Naive thymus-derived CD4-positive, alpha-beta T cell (primary cell): ENCODE data around the gene PI4KA. TPM values are rescaled to one million over a fixed set of nuclear protein-coding genes. Genes with fewer than 3 reads are reported as not detected.
A peak's percentile ranks its signal among the peaks of the same experiment; 100 is the strongest.
"Not testable (repeated sequence)": the region's sequence is repeated elsewhere in the genome, so short reads cannot be mapped to it uniquely, and the experiment has no call there.

Experiments used
- ATAC-seq: fragments of 150-1000 bp; cut with Tn5 transposase; 2 replicates; pipeline ENCODE4 v1.10.0; 2021; ENCODE audit warnings: mild to moderate bottlenecking, moderate library complexity
- CTCF ChIA-PET: fragments of 350-600 bp; sonication (Branson Sonifier 250); formaldehyde crosslinking; loops from one replicate; lab custom pipeline; 2021; ENCODE audit warnings: antibody characterized with exemption; lab: Charles Lee
- POLR2A ChIA-PET: fragments of 350-600 bp; sonication (Branson Sonifier 250); formaldehyde crosslinking; loops from one replicate; lab custom pipeline; 2021; ENCODE audit warnings: antibody characterized with exemption, inconsistent platforms; lab: Charles Lee
- DNase-seq, 9 donors: peaks; one replicate each; pipeline versions ENCODE4 v3.0.0 to v3.0.0-alpha.2; 2020 to 2022; ENCODE audit warnings: mixed read lengths in 1 of 9
- H3K27ac ChIP-seq: one replicate; pipeline ENCODE4 v1.7.0; 2013; ENCODE audit warnings: mild to moderate bottlenecking, low read depth, low read length, moderate library complexity
- H3K27me3 ChIP-seq, 2 donors: one replicate each; pipeline ENCODE4 v1.7.0; 2013; ENCODE audit warnings: low read length in 2 of 2, mild to moderate bottlenecking in 2 of 2, moderate library complexity in 2 of 2; ENCODE audit not compliant: control insufficient read depth in 2 of 2, insufficient read depth in 2 of 2
- H3K36me3 ChIP-seq, 3 experiments: 1 replicate in 2 of 3; 2 replicates in 1 of 3; pipeline ENCODE4 v1.7.0; 2013; ENCODE audit warnings: low read length in 3 of 3, mild to moderate bottlenecking in 3 of 3, moderate library complexity in 1 of 3; ENCODE audit not compliant: insufficient read depth in 3 of 3, control insufficient read depth in 2 of 3
- H3K4me1 ChIP-seq, 2 donors: one replicate each; pipeline ENCODE4 v1.7.0; 2013; ENCODE audit warnings: low read length in 2 of 2, mild to moderate bottlenecking in 2 of 2, moderate library complexity in 1 of 2; ENCODE audit not compliant: control insufficient read depth in 2 of 2, insufficient read depth in 2 of 2
- H3K4me3 ChIP-seq: 2 replicates; pipeline ENCODE4 v1.7.0; 2013; ENCODE audit warnings: mild to moderate bottlenecking, low read length
- H3K9me3 ChIP-seq, 3 experiments: 1 replicate in 2 of 3; 2 replicates in 1 of 3; pipeline ENCODE4 v1.7.0; 2013; ENCODE audit warnings: low read length in 3 of 3; ENCODE audit not compliant: control insufficient read depth in 2 of 3
- H3K27ac Mint-ChIP-seq, 9 donors: one replicate each; pipeline ENCODE4 v1.8.0; 2020 to 2022; ENCODE audit warnings: mixed read lengths in 9 of 9, mild to moderate bottlenecking in 8 of 9, moderate library complexity in 5 of 9, inconsistent platforms in 2 of 9
- H3K27me3 Mint-ChIP-seq, 5 donors: one replicate each; pipeline ENCODE4 v1.8.0; 2021 to 2022; ENCODE audit warnings: mixed read lengths in 5 of 5, mild to moderate bottlenecking in 1 of 5
- H3K36me3 Mint-ChIP-seq, 5 donors: one replicate each; pipeline ENCODE4 v1.8.0; 2020 to 2022; ENCODE audit warnings: mixed read lengths in 5 of 5, mild to moderate bottlenecking in 3 of 5, inconsistent platforms in 1 of 5
- H3K4me1 Mint-ChIP-seq, 7 donors: one replicate each; pipeline ENCODE4 v1.8.0; 2020 to 2022; ENCODE audit warnings: mixed read lengths in 7 of 7, mild to moderate bottlenecking in 3 of 7, inconsistent platforms in 1 of 7
- H3K4me3 Mint-ChIP-seq, 10 donors: one replicate each; pipeline ENCODE4 v1.8.0; 2020 to 2022; ENCODE audit warnings: mild to moderate bottlenecking in 10 of 10, mixed read lengths in 10 of 10, moderate library complexity in 6 of 10, inconsistent platforms in 2 of 10
- H3K9me3 Mint-ChIP-seq, 11 donors: one replicate each; pipeline ENCODE4 v1.8.0; 2020 to 2022; ENCODE audit warnings: mixed read lengths in 11 of 11, mild to moderate bottlenecking in 4 of 11, inconsistent platforms in 1 of 11, moderate library complexity in 1 of 11
- intact Hi-C, 2 donors: fragments of 100-400 bp; cut with micrococcal nuclease; formaldehyde crosslinking; loops; one replicate each; pipeline ENCODE4 v1.15.1; 2023
- polyA plus RNA-seq, 2 donors: library from polyadenylated mRNA; unstranded; fragments of 300-500 nt; fragmentation: Illumina TruSeq; gene quantifications; one replicate each; pipeline ENCODE4 v1.2.3, GENCODE V29; 2021
- total RNA-seq, 6 experiments: library from RNA in 5 of 6; stranded (reverse) in 5 of 6; gene quantifications; 1 replicate in 5 of 6; 2 replicates in 1 of 6; pipeline ENCODE4 v1.2.3 and lab custom pipeline; 2021 to 2026

PI4KA gene
- total and polyA plus RNA-seq, 7 experiments from 2014 or later, result 40.1 to 181 (median 156) TPM

DNA sequence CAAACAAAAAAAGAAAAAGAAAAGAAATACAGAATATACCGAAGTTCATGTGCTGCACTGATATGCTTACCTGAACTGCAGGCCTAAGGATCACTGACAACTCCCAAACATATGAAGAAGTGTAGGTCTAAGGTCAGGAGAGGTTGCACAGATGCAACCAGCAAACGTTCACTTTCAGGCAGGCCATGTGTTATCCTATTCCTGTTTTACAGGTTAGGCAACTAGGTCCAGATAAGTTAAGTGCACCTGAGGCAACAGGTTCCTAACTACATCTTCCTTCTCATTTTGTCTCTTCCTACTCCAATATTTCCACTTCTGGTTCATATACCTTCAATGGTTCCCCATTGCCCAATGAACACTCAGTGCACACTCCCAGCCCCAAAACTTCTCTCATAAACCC, 15.1 kb downstream of the PI4KA start:
- Mint-ChIP-seq H3K36me3 (peaks cover 0 to 6% (median 0%) of the 10 kb centered on the region in 5 donors), H3K27me3 (no peaks in the 10 kb centered on the region), H3K4me3 (peak overlapping the region in 2 of 10 donors; percentile 3 to 28), H3K9me3 (no peaks in the 10 kb centered on the region), H3K27ac (peak overlapping the region in 3 of 9 donors; percentile 1 to 5 (median 1)), H3K4me1 (peaks cover 22 to 78% (median 65%) of the 10 kb centered on the region in 7 donors)
- peaks cover 0 to 19% of the 10 kb centered on the region in 2 donors for H3K4me1 ChIP-seq
- no peaks in the 10 kb centered on the region for H3K27me3 ChIP-seq
- DNase-seq (no peak), ATAC-seq (no peak)
- no peak overlapping the region for H3K27ac ChIP-seq
- H3K9me3 ChIP-seq, result no peaks in the 10 kb centered on the region
- ChIA-PET CTCF (no interaction called here), POLR2A (no interaction called here)
- no peaks in the 10 kb centered on the region for H3K36me3 ChIP-seq
- intact Hi-C loops, result no loop called here
- H3K4me3 ChIP-seq, result no peak overlapping the region

DNA sequence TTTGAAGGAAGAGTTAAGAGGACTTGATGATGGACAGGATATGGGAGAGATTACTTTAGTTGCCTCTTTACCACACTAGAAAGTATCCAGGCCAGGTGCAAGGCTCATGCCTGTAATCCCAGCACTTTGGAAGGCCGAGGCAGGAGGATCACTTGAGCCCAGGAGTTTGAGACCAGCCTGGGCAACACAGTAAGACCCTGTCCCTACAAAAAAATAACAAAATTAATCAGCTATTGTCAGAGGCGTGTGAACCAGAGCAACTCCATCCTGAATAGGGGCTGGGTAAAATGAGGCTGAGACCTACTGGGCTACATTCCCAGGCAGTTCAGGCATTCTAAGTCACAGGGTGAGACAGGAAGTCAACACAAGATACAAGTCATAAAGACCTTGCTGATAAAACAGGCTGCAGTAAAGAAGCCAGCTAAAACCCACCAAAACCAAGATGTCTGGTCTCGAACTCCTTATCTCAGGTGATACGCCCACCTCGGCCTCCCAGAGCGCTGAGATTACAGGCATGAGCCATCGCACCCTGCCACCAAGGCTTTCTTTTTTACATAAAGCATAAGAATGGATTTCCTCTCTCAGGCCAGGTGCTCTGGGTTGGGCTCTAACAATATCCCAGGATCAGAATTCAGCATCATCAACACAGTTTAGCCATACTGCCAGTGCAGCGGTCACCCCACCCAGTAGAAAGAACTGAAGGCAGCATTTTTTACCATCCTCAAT, 17.8 kb downstream of the PI4KA start:
- H3K36me3 ChIP-seq, result no peaks in the 10 kb centered on the region
- POLR2A ChIA-PET, result interaction anchor here (0.6 kb wide), 1 partner anchor 151 kb away, joined by 3 read pairs; no protein-coding TSS in a partner anchor
- H3K27me3 Mint-ChIP-seq, result no peaks in the 10 kb centered on the region
- peaks cover 0 to 24% of the 10 kb centered on the region in 2 donors for H3K4me1 ChIP-seq
- DNase-seq (no peak), ATAC-seq (no peak)
- H3K4me1 Mint-ChIP-seq, result peaks cover 27 to 77% (median 69%) of the 10 kb centered on the region in 7 donors
- peaks cover 0 to 10% (median 0%) of the 10 kb centered on the region in 5 donors for H3K36me3 Mint-ChIP-seq
- H3K27me3 ChIP-seq, result no peaks in the 10 kb centered on the region
- CTCF ChIA-PET, result no interaction called here
- H3K27ac ChIP-seq, result no peak overlapping the region
- peak overlapping the region; percentile 8 to 86 (median 53) for H3K27ac Mint-ChIP-seq
- H3K9me3 ChIP-seq, result no peaks in the 10 kb centered on the region
- H3K9me3 Mint-ChIP-seq, result no peaks in the 10 kb centered on the region
- peak overlapping the region in 8 of 10 donors; percentile 2 to 61 (median 18) for H3K4me3 Mint-ChIP-seq
- intact Hi-C loops, result no loop called here
- no peak overlapping the region for H3K4me3 ChIP-seq

DNA sequence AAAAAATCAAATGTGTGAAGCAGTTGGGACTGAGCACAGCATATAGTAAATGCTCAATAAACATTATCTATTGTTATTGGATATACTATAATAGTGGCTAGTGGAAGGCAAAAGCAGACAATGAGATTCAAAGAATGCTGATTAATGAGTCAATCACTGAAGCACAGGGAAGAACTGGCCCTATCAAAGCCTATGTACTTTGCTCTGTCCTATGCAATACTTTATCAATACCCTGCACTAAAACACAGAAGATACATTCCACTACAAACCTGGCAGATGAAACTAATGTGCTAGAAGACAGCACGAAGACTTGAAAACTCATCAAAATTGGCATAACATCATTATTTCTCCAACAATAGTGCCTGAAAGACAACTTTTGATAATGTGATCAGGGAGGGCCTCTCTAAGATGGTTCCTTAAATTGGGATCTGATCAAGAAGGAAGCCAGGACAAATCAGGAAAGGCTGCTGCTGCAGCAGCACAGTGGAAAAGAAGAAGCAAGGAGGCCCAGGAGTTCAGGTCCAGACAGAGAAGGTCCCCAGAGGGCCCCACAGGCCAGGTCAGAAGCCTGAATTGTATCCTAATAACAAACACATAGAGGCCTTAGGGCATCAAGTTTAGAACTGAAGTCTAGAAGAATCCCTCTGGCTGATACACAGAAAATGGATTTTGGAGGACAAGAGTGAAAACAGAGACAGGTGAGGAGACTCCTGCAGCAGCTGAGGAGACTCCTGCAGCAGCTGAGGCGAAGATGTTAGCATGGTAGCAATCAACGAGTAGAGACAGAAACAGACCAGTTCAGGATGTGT, 18.6 kb downstream of the PI4KA start:
- CTCF ChIA-PET, result no interaction called here
- peaks cover 27 to 72% (median 62%) of the 10 kb centered on the region in 7 donors for H3K4me1 Mint-ChIP-seq

DNA sequence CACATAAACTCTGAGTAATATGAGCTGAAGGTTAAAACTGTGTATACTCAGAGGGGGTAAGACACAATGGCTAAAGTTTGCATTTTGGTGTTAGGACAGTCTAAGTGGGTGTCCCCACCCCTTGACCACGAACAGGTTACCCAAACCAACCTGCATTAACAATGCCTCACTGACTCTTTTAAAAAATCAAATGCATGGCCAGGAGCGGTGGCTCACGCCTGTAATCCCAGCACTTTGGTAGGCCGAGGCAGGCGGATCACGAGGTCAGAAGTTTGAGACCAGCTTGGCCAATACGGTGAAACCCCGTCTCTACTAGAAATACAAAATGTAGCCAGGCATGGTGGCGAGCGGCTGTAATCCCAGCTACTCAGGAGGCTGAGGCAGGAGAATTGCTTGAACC, 19.3 kb downstream of the PI4KA start:
- intact Hi-C loops, H3K9me3 Mint-ChIP-seq, DNase-seq, H3K9me3 ChIP-seq, H3K27me3 Mint-ChIP-seq, H3K4me3 Mint-ChIP-seq, POLR2A ChIA-PET, H3K27ac ChIP-seq, ATAC-seq, H3K4me3 ChIP-seq, H3K27ac Mint-ChIP-seq, H3K27me3 ChIP-seq, H3K36me3 ChIP-seq, CTCF ChIA-PET: not testable (repeated sequence)
- peaks cover 0 to 14% of the 10 kb centered on the region in 2 donors for H3K4me1 ChIP-seq
- Mint-ChIP-seq H3K4me1 (peaks cover 27 to 67% (median 56%) of the 10 kb centered on the region in 7 donors), H3K36me3 (peaks cover 0 to 10% (median 4%) of the 10 kb centered on the region in 5 donors)

More for the DNA sequence above, 18.6 kb downstream of the PI4KA start:
- H3K27me3 ChIP-seq, result no peaks in the 10 kb centered on the region
- no peak overlapping the region for H3K27ac ChIP-seq
- peaks cover 0 to 16% of the 10 kb centered on the region in 2 donors for H3K4me1 ChIP-seq
- H3K27ac Mint-ChIP-seq, result peak overlapping the region; percentile 8 to 82 (median 53)
- H3K4me3 Mint-ChIP-seq, result peak overlapping the region in 5 of 10 donors; percentile 4 to 61 (median 17)
- no peak for DNase-seq
- H3K36me3 ChIP-seq, result peaks cover 0 to 2% (median 0%) of the 10 kb centered on the region in 3 experiments
- H3K4me3 ChIP-seq, result no peak overlapping the region
- POLR2A ChIA-PET, result no interaction called here
- peaks cover 0 to 10% (median 2%) of the 10 kb centered on the region in 5 donors for H3K36me3 Mint-ChIP-seq
- intact Hi-C loops, result no loop called here
- no peak for ATAC-seq
- H3K27me3 Mint-ChIP-seq, result no peaks in the 10 kb centered on the region
- H3K9me3 ChIP-seq, result no peaks in the 10 kb centered on the region
- no peaks in the 10 kb centered on the region for H3K9me3 Mint-ChIP-seq

DNA sequence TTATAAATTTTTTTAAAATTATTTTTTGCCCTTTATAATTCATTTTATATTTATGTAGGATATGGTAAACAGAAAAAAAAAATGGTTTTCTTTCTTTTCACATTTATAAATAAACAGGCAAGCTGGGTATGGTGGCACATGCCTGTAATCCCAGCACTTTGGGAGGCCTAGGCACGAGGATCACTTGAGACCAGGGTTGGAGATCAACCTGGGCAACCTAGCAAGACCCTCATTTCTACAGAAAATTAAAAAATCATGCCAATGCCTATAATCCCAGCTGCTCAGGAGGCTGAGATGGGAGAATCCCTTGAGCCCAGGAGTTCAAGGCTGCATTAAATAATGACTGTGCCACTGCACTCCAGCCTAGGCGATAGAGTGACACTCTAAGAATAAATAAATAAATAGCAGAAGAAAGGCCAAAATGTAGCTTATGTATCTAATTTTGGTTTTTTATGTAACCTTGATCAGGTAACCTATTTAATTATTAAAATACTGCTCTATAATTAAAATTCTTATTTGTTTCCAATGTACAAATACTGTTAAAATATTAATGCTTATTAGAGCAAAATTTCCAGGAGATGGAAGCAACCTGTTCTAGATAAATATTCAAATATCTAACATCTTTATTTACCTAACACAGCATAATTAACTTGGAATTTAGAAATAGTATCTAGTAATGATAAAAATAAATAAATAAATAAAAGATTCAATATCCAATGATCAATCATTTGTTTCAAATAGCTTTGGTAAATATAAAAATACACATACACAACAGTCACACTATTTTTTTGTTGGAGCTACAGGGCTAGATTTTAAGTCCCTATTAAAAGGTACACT, 21.4 kb downstream of the PI4KA start:
- Histone ChIP-seq H3K27me3 (no peaks in the 10 kb centered on the region), H3K36me3 (peaks cover 0 to 25% (median 10%) of the 10 kb centered on the region in 3 experiments), H3K27ac (no peak overlapping the region), H3K4me1 (peaks cover 0 to 14% of the 10 kb centered on the region in 2 donors), H3K4me3 (no peak overlapping the region), H3K9me3 (no peaks in the 10 kb centered on the region)
- Mint-ChIP-seq H3K4me1 (peaks cover 26 to 51% (median 43%) of the 10 kb centered on the region in 7 donors), H3K36me3 (peaks cover 0 to 25% (median 13%) of the 10 kb centered on the region in 5 donors), H3K27ac (peak overlapping the region in 2 of 9 donors; percentile 10 to 14), H3K27me3 (no peaks in the 10 kb centered on the region), H3K4me3 (no peak overlapping the region), H3K9me3 (no peaks in the 10 kb centered on the region)
- POLR2A ChIA-PET, result interaction anchor here (0.7 kb wide), 1 partner anchor 283 kb away, joined by 3 read pairs; no protein-coding TSS in a partner anchor
- ATAC-seq (no peak), DNase-seq (no peak)
- CTCF ChIA-PET, result no interaction called here
- intact Hi-C loops, result no loop called here

DNA sequence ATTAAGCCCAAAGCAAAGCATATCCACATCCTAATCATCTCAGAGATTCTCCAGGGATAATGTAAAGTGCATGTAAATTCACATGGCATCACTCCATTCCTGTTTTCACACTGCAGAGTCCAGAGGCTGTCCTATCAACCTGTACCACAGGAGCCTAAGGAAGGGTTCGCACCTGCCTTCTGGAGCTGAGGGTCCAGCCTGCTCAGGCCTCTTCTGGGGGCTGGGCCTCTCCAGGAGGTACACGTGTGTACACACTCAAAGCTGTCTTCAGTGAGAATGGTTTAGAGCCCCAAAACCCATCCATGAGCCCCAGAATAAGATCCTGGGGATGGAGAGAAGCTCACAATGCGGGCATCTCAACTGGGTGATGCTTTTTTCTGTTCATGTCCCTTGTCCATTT, 23.9 kb downstream of the PI4KA start:
- peaks cover 0 to 5% of the 10 kb centered on the region in 2 donors for H3K4me1 ChIP-seq
- POLR2A ChIA-PET, result no interaction called here
- Mint-ChIP-seq H3K4me1 (peaks cover 5 to 28% (median 22%) of the 10 kb centered on the region in 7 donors), H3K27ac (peak overlapping the region in 1 of 9 donors; percentile 27), H3K9me3 (no peaks in the 10 kb centered on the region), H3K36me3 (peaks cover 6 to 39% (median 25%) of the 10 kb centered on the region in 5 donors), H3K27me3 (no peaks in the 10 kb centered on the region), H3K4me3 (no peak overlapping the region)
- ATAC-seq, result no peak
- no peaks in the 10 kb centered on the region for H3K9me3 ChIP-seq
- intact Hi-C loops, result no loop called here
- H3K4me3 ChIP-seq, result no peak overlapping the region
- DNase-seq, result no peak
- no peak overlapping the region for H3K27ac ChIP-seq
- peaks cover 0 to 49% (median 18%) of the 10 kb centered on the region in 3 experiments for H3K36me3 ChIP-seq
- H3K27me3 ChIP-seq, result no peaks in the 10 kb centered on the region
- CTCF ChIA-PET, result no interaction called here
